ENCODE results near the gene LDLRAD3. TPM values are rescaled to one million over a fixed set of nuclear protein-coding genes. Genes with fewer than 3 reads are reported as not detected.

LDLRAD3 gene
- total RNA-seq, 1 donor from 2014 or later: 14.9 TPM

GRCh38 chr11:35962369-35963138, 18.7 kb downstream of the LDLRAD3 start:
- Histone ChIP-seq H3K4me1 (ENCODE audit: insufficient read depth, low read length) (no peaks in the 10 kb centered on the region), H4K20me1 (ENCODE audit: insufficient read depth, low read length) (no peaks in the 10 kb centered on the region), H2AFZ (ENCODE audit: low read depth, low read length) (no peak overlapping the region), H3K27me3 (ENCODE audit: insufficient read depth, low read length) (no peaks in the 10 kb centered on the region), H3K9me3 (ENCODE audit: insufficient read depth, low read depth, low read length) (peaks cover 3% of the 10 kb centered on the region), H3K4me2 (ENCODE audit: low read length) (no peak overlapping the region), H3K4me3 (ENCODE audit: insufficient read depth, low read depth, low read length) (no peak overlapping the region), H3K36me3 (ENCODE audit: insufficient read depth, low read length) (no peaks in the 10 kb centered on the region), H3K79me2 (ENCODE audit: insufficient read depth, low read length) (peaks cover 27% of the 10 kb centered on the region), H3K9ac (ENCODE audit: low read length) (no peak overlapping the region), H3K27ac (ENCODE audit: low read depth, low read length) (no peak overlapping the region)
- no peaks in the 10 kb centered on the region for H3K27me3 Mint-ChIP-seq (ENCODE audit: low read depth, unreplicated experiment)
- no peak overlapping the region for H3K27ac Mint-ChIP-seq (ENCODE audit: unreplicated experiment)
- H3K4me3 Mint-ChIP-seq (ENCODE audit: unreplicated experiment): no peak overlapping the region
- DNase-seq (ENCODE audit: low read depth): no peak
- peaks cover 1% of the 10 kb centered on the region for H3K36me3 Mint-ChIP-seq (ENCODE audit: low read depth, unreplicated experiment)
- no peak for FAIRE-seq
- H3K4me1 Mint-ChIP-seq (ENCODE audit: low read depth, unreplicated experiment): no peaks in the 10 kb centered on the region
- TF ChIP-seq EZH2 (IDR thresholded peaks at IDR 0.05; ENCODE audit: insufficient read depth, low read length) (no peak), CTCF (IDR thresholded peaks at IDR 0.05; ENCODE audit: insufficient read depth, low read depth, low read length) (no peak)
- no peaks in the 10 kb centered on the region for H3K9me3 Mint-ChIP-seq (ENCODE audit: unreplicated experiment)

- Histone ChIP-seq H3K4me1 (ENCODE audit: insufficient read depth, low read length) (no peaks in the 10 kb centered on the region), H4K20me1 (ENCODE audit: insufficient read depth, low read length) (peaks cover 3% of the 10 kb centered on the region), H3K36me3 (ENCODE audit: insufficient read depth, low read length) (no peaks in the 10 kb centered on the region), H2AFZ (ENCODE audit: low read depth, low read length) (no peak overlapping the region), H3K27me3 (ENCODE audit: insufficient read depth, low read length) (no peaks in the 10 kb centered on the region), H3K27ac (ENCODE audit: low read depth, low read length) (no peak overlapping the region), H3K79me2 (ENCODE audit: insufficient read depth, low read length) (peaks cover 17% of the 10 kb centered on the region), H3K9me3 (ENCODE audit: insufficient read depth, low read depth, low read length) (peaks cover 3% of the 10 kb centered on the region), H3K9ac (ENCODE audit: low read length) (no peak overlapping the region), H3K4me2 (ENCODE audit: low read length) (no peak overlapping the region), H3K4me3 (ENCODE audit: insufficient read depth, low read depth, low read length) (no peak overlapping the region)
- Mint-ChIP-seq H3K27me3 (ENCODE audit: low read depth, unreplicated experiment) (no peaks in the 10 kb centered on the region), H3K9me3 (ENCODE audit: unreplicated experiment) (no peaks in the 10 kb centered on the region), H3K4me1 (ENCODE audit: low read depth, unreplicated experiment) (peaks cover 8% of the 10 kb centered on the region), H3K36me3 (ENCODE audit: low read depth, unreplicated experiment) (peaks cover 1% of the 10 kb centered on the region), H3K27ac (ENCODE audit: unreplicated experiment) (no peak overlapping the region), H3K4me3 (ENCODE audit: unreplicated experiment) (no peak overlapping the region)
- TF ChIP-seq EZH2 (IDR thresholded peaks at IDR 0.05; ENCODE audit: insufficient read depth, low read length) (no peak), CTCF (IDR thresholded peaks at IDR 0.05; ENCODE audit: insufficient read depth, low read depth, low read length) (no peak)
- FAIRE-seq (no peak), DNase-seq (ENCODE audit: low read depth) (no peak)
These were observed 20.0 kb downstream of the LDLRAD3 start for GRCh38 chr11:35963911-35964310.

GRCh38 chr11:35964841-35965240, 21.0 kb downstream of the LDLRAD3 start:
- FAIRE-seq: no peak
- Histone ChIP-seq H3K27me3 (ENCODE audit: insufficient read depth, low read length) (no peaks in the 10 kb centered on the region), H3K4me2 (ENCODE audit: low read length) (no peak overlapping the region), H2AFZ (ENCODE audit: low read depth, low read length) (no peak overlapping the region), H3K27ac (ENCODE audit: low read depth, low read length) (no peak overlapping the region), H3K9ac (ENCODE audit: low read length) (no peak overlapping the region), H4K20me1 (ENCODE audit: insufficient read depth, low read length) (peaks cover 8% of the 10 kb centered on the region), H3K79me2 (ENCODE audit: insufficient read depth, low read length) (peaks cover 17% of the 10 kb centered on the region), H3K4me1 (ENCODE audit: insufficient read depth, low read length) (no peaks in the 10 kb centered on the region), H3K36me3 (ENCODE audit: insufficient read depth, low read length) (no peaks in the 10 kb centered on the region), H3K9me3 (ENCODE audit: insufficient read depth, low read depth, low read length) (peaks cover 3% of the 10 kb centered on the region), H3K4me3 (ENCODE audit: insufficient read depth, low read depth, low read length) (no peak overlapping the region)
- Mint-ChIP-seq H3K4me3 (ENCODE audit: unreplicated experiment) (no peak overlapping the region), H3K9me3 (ENCODE audit: unreplicated experiment) (no peaks in the 10 kb centered on the region), H3K27ac (ENCODE audit: unreplicated experiment) (no peak overlapping the region), H3K4me1 (ENCODE audit: low read depth, unreplicated experiment) (peaks cover 13% of the 10 kb centered on the region), H3K36me3 (ENCODE audit: low read depth, unreplicated experiment) (peaks cover 1% of the 10 kb centered on the region), H3K27me3 (ENCODE audit: low read depth, unreplicated experiment) (no peaks in the 10 kb centered on the region)
- DNase-seq (ENCODE audit: low read depth): no peak
- no peak for TF ChIP-seq EZH2 (IDR thresholded peaks at IDR 0.05; ENCODE audit: insufficient read depth, low read length)
- TF ChIP-seq CTCF (IDR thresholded peaks at IDR 0.05; ENCODE audit: insufficient read depth, low read depth, low read length): no peak
